GM04503 (cell line): ENCODE measurements around the gene PCK2.

Experiments used
- DNase-seq: peaks from one replicate; pipeline ENCODE4 v3.0.0-alpha.2; 2012; ENCODE audit warnings: low read depth

The PCK2 gene

GRCh38 chr14:24060984-24061913 is 32.9 kb upstream of the PCK2 start:
- no peak for DNase-seq

GRCh38 chr14:24062216-24062980 is 31.7 kb upstream of the PCK2 start:
- DNase-seq = no peak

- DNase-seq = no peak
These were observed 30.8 kb upstream of the PCK2 start for GRCh38 chr14:24063263-24063836.

GRCh38 chr14:24064091-24064795 is 29.9 kb upstream of the PCK2 start:
- DNase-seq = no peak

GRCh38 chr14:24064856-24065255 is 29.3 kb upstream of the PCK2 start:
- DNase-seq = no peak

GRCh38 chr14:24065408-24065807 is 28.7 kb upstream of the PCK2 start:
- no peak for DNase-seq

GRCh38 chr14:24066496-24067132 is 27.5 kb upstream of the PCK2 start:
- DNase-seq = no peak

GRCh38 chr14:24067133-24068082 is 26.7 kb upstream of the PCK2 start:
- no peak for DNase-seq

GRCh38 chr14:24068711-24069410 is 25.2 kb upstream of the PCK2 start:
- no peak for DNase-seq

- no peak for DNase-seq
These were observed 24.7 kb upstream of the PCK2 start for GRCh38 chr14:24069411-24069735.

GRCh38 chr14:24070285-24071143 is 23.6 kb upstream of the PCK2 start:
- DNase-seq = no peak

GRCh38 chr14:24071144-24071697 is 22.9 kb upstream of the PCK2 start, which contains the start of gene CPNE6:
Gene CPNE6 (plus strand): TSS chr14:24071562. CDS start chr14:24072937, 1,375 bp downstream.
- no peak for DNase-seq

- DNase-seq = no peak
These were observed 22.2 kb upstream of the PCK2 start for GRCh38 chr14:24071836-24072430.

GRCh38 chr14:24072436-24072835 is 21.7 kb upstream of the PCK2 start:
- DNase-seq = no peak

- no peak for DNase-seq
These were observed 20.9 kb upstream of the PCK2 start for GRCh38 chr14:24072881-24073877.

GRCh38 chr14:24074625-24075484 is 19.3 kb upstream of the PCK2 start:
- no peak for DNase-seq
